HUES6 (cell line): ENCODE data around the gene CD6.

Experiments used
- H3K27ac ChIP-seq: 2 replicates; pipeline ENCODE4 v1.7.0; 2013; ENCODE audit warnings: low read depth, mild to moderate bottlenecking, low read length, inconsistent platforms
- H3K27me3 ChIP-seq: 2 replicates; pipeline ENCODE4 v1.6.1; 2013; ENCODE audit warnings: low read length; ENCODE audit not compliant: control insufficient read depth, insufficient read depth
- H3K36me3 ChIP-seq: 2 replicates; pipeline ENCODE4 v1.6.1; 2013; ENCODE audit warnings: low read length; ENCODE audit not compliant: control insufficient read depth, insufficient read depth
- H3K4me1 ChIP-seq: 2 replicates; pipeline ENCODE4 v1.6.1; 2013; ENCODE audit warnings: low read length; ENCODE audit not compliant: control insufficient read depth, insufficient read depth
- H3K4me3 ChIP-seq: 2 replicates; pipeline ENCODE4 v1.5.1; 2013; ENCODE audit warnings: low read depth, low read length
- H3K9ac ChIP-seq: one replicate; pipeline ENCODE4 v1.6.1; 2013; ENCODE audit warnings: mild to moderate bottlenecking, low read length
- H3K9me3 ChIP-seq: 2 replicates; pipeline ENCODE4 v1.6.1; 2013; ENCODE audit warnings: low read depth, low read length; ENCODE audit not compliant: control insufficient read depth, insufficient read depth

Gene CD6

GRCh38 chr11:60996381-60997138, 25.1 kb downstream of the CD6 start:
- Histone ChIP-seq H3K9ac (no peak overlapping the region), H3K9me3 (no peaks in the 10 kb centered on the region), H3K4me3 (no peak overlapping the region), H3K27me3 (peaks cover 18% of the 10 kb centered on the region), H3K36me3 (no peaks in the 10 kb centered on the region), H3K4me1 (no peaks in the 10 kb centered on the region; the same call in 1 of the 2 replicates), H3K27ac (no peak overlapping the region)

- Histone ChIP-seq H3K36me3 (no peaks in the 10 kb centered on the region), H3K27me3 (peaks cover 32% of the 10 kb centered on the region), H3K9ac (no peak overlapping the region), H3K27ac (no peak overlapping the region), H3K9me3 (no peaks in the 10 kb centered on the region), H3K4me1 (no peaks in the 10 kb centered on the region), H3K4me3 (no peak overlapping the region)
Measured at GRCh38 chr11:61000426-61000825, 28.9 kb downstream of the CD6 start.

- Histone ChIP-seq H3K9me3 (no peaks in the 10 kb centered on the region), H3K27ac (no peak overlapping the region), H3K27me3 (peaks cover 46% of the 10 kb centered on the region), H3K9ac (no peak overlapping the region), H3K36me3 (no peaks in the 10 kb centered on the region), H3K4me1 (no peaks in the 10 kb centered on the region), H3K4me3 (no peak overlapping the region)
Measured at GRCh38 chr11:61001931-61002330, 30.5 kb downstream of the CD6 start.

- no peaks in the 10 kb centered on the region for H3K4me1 ChIP-seq
- peaks cover 53% of the 10 kb centered on the region for H3K27me3 ChIP-seq
- no peaks in the 10 kb centered on the region for H3K9me3 ChIP-seq
- H3K9ac ChIP-seq: no peak overlapping the region
- no peak overlapping the region for H3K27ac ChIP-seq
- no peak overlapping the region for H3K4me3 ChIP-seq
- no peaks in the 10 kb centered on the region for H3K36me3 ChIP-seq
Measured at GRCh38 chr11:61002598-61002997, 31.1 kb downstream of the CD6 start.

GRCh38 chr11:61004180-61004611, 32.7 kb downstream of the CD6 start:
- Histone ChIP-seq H3K4me1 (peaks cover 7% of the 10 kb centered on the region; the same call in 1 of the 2 replicates), H3K27me3 (peaks cover 69% of the 10 kb centered on the region), H3K27ac (no peak overlapping the region), H3K4me3 (no peak overlapping the region), H3K36me3 (no peaks in the 10 kb centered on the region), H3K9me3 (no peaks in the 10 kb centered on the region), H3K9ac (no peak overlapping the region)

GRCh38 chr11:61004761-61005181, 33.3 kb downstream of the CD6 start:
- H3K9ac ChIP-seq: no peak overlapping the region
- no peak overlapping the region for H3K4me3 ChIP-seq
- no peaks in the 10 kb centered on the region for H3K36me3 ChIP-seq
- H3K27ac ChIP-seq: no peak overlapping the region
- H3K9me3 ChIP-seq: no peaks in the 10 kb centered on the region
- peaks cover 75% of the 10 kb centered on the region for H3K27me3 ChIP-seq
- peaks cover 7% of the 10 kb centered on the region; the same call in 1 of the 2 replicates for H3K4me1 ChIP-seq

- Histone ChIP-seq H3K9ac (no peak overlapping the region), H3K4me3 (peak overlapping the region; percentile 60), H3K27ac (no peak overlapping the region), H3K36me3 (no peaks in the 10 kb centered on the region), H3K4me1 (peaks cover 7% of the 10 kb centered on the region; the same call in 1 of the 2 replicates), H3K27me3 (peaks cover 86% of the 10 kb centered on the region), H3K9me3 (no peaks in the 10 kb centered on the region)
Measured at GRCh38 chr11:61007383-61007955, 36.0 kb downstream of the CD6 start.

GRCh38 chr11:61007956-61008896, 36.7 kb downstream of the CD6 start:
- no peak overlapping the region for H3K27ac ChIP-seq
- H3K4me3 ChIP-seq: peak overlapping the region; percentile 60
- peaks cover 94% of the 10 kb centered on the region for H3K27me3 ChIP-seq
- H3K4me1 ChIP-seq: peaks cover 7% of the 10 kb centered on the region; the same call in 1 of the 2 replicates
- H3K36me3 ChIP-seq: no peaks in the 10 kb centered on the region
- H3K9ac ChIP-seq: no peak overlapping the region
- no peaks in the 10 kb centered on the region for H3K9me3 ChIP-seq

- Histone ChIP-seq H3K4me1 (peaks cover 7% of the 10 kb centered on the region; the same call in 1 of the 2 replicates), H3K36me3 (no peaks in the 10 kb centered on the region), H3K4me3 (no peak overlapping the region), H3K9ac (no peak overlapping the region), H3K9me3 (no peaks in the 10 kb centered on the region), H3K27me3 (peaks cover 99% of the 10 kb centered on the region), H3K27ac (no peak overlapping the region)
Measured at GRCh38 chr11:61008971-61009370, 37.5 kb downstream of the CD6 start.

GRCh38 chr11:61009392-61010275, 38.2 kb downstream of the CD6 start:
- H3K9me3 ChIP-seq: no peaks in the 10 kb centered on the region
- H3K27me3 ChIP-seq: peaks cover 96% of the 10 kb centered on the region
- H3K36me3 ChIP-seq: no peaks in the 10 kb centered on the region
- H3K4me1 ChIP-seq: peaks cover 7% of the 10 kb centered on the region; the same call in 1 of the 2 replicates
- no peak overlapping the region for H3K4me3 ChIP-seq
- H3K27ac ChIP-seq: no peak overlapping the region
- no peak overlapping the region for H3K9ac ChIP-seq
